ENCODE data around the gene CASQ2. TPM values are rescaled to one million over a fixed set of nuclear protein-coding genes. Genes with fewer than 3 reads are reported as not detected.

The CASQ2 gene
- total and polyA plus RNA-seq, 9 of the 15 experiments (the other 6 are each of a cell fraction or from before 2014, with no cell fraction given), result not detected

- no peak for TF ChIP-seq KDM5B (IDR thresholded peaks at IDR 0.05; ENCODE audit: insufficient replicate concordance, low read depth, low read length)
- no peak for TF ChIP-seq FOXJ3 (CRISPR knock-in tag; IDR thresholded peaks at IDR 0.05)
These were observed 117.1 kb downstream of the CASQ2 start (continued) for GRCh38 chr1:115651391-115651790.

- H3K4me3 ChIP-seq, result no peak overlapping the region
- POLR2A ChIA-PET, result interaction anchor here (1.1 kb wide), 1 partner anchor 8 kb away, joined by 4 read pairs; no protein-coding TSS in a partner anchor
- no peaks in the 10 kb centered on the region for H3K9me3 ChIP-seq (replicated peaks; ENCODE audit: control insufficient read depth, insufficient read depth, low read depth, low read length)
- no peaks in the 10 kb centered on the region; the same call in 1 of the 2 replicates for H4K20me1 ChIP-seq (replicated peaks; ENCODE audit: control insufficient read depth, insufficient read depth, low read length)
- in situ Hi-C loops (cut with MboI) (no loop called here), intact Hi-C loops (cut with micrococcal nuclease) (no loop called here)
- H3K27ac ChIP-seq (ENCODE audit: extremely low read depth, low read depth, low read length), result peak overlapping the region; percentile 80
- H3K4me1 ChIP-seq (replicated peaks in 1 of 2; ENCODE audit: control insufficient read depth in 2 of 2, insufficient read depth in 2 of 2, low read length in 2 of 2), result peaks cover 44 to 79% of the 10 kb centered on the region in 2 experiments
- H3K9me1 ChIP-seq (ENCODE audit: control insufficient read depth, insufficient read depth, low read length), result peaks cover 3% of the 10 kb centered on the region
- CTCF ChIA-PET (ENCODE audit: low intra/inter-chr PET ratio), result interaction anchor here (0.6 kb wide), 1 partner anchor 876 kb away, joined by 3 read pairs; no protein-coding TSS in a partner anchor
- H3K9ac ChIP-seq (ENCODE audit: insufficient read depth in 1 of 2, low read depth in 2 of 2, low read length in 2 of 2), result peak overlapping the region; percentile 44 to 84; a peak in 3 of 4 replicates
- peaks cover 44% of the 10 kb centered on the region for H3K36me3 ChIP-seq (ENCODE audit: control insufficient read depth, insufficient read depth, low read length)
- ATAC-seq, result peak; percentile 18
- H2AFZ ChIP-seq (ENCODE audit: low read depth, low read length), result peak overlapping the region; percentile 25
- BruUV-seq (replicated peaks), result no TSS peak
- FAIRE-seq, result no peak
- H3K27me3 ChIP-seq (ENCODE audit: control insufficient read depth in 2 of 2, insufficient read depth in 2 of 2, low read length in 2 of 2), result no peaks in the 10 kb centered on the region
- peak; percentile 32 to 70 (median 42) for DNase-seq (ENCODE audit: extremely low read depth in 1 of 4, low spot score in 3 of 4)
- H3K79me2 ChIP-seq (ENCODE audit: control insufficient read depth, insufficient read depth, low read length), result peaks cover 86% of the 10 kb centered on the region
- peak overlapping the region; percentile 82 for H3K4me2 ChIP-seq (ENCODE audit: insufficient read depth, low read length)
- WGBS (ENCODE audit: insufficient coverage, low coverage, missing lambda C conversion rate), result 0% methylated on average over 3 of the region's 3 CpGs
- peak; percentile 18 for TF ChIP-seq TBP (optimal IDR thresholded peaks at IDR 0.05; ENCODE audit: low read depth, low read length)
- no peak for TF ChIP-seq BCL6 (CRISPR knock-in tag; IDR thresholded peaks at IDR 0.05)
- TF ChIP-seq DMBX1 (CRISPR knock-in tag; IDR thresholded peaks at IDR 0.05; ENCODE audit: borderline replicate concordance), result no peak
- TF ChIP-seq MEIS2 (IDR thresholded peaks at IDR 0.05; ENCODE audit: partially characterized antibody), result peak; percentile 83
- TF ChIP-seq CBFA2T3 (IDR thresholded peaks at IDR 0.05), result 0 out of 2 replicates have a peak, but pooled peaks have one; percentile 8
- TF ChIP-seq, protein P1, sequence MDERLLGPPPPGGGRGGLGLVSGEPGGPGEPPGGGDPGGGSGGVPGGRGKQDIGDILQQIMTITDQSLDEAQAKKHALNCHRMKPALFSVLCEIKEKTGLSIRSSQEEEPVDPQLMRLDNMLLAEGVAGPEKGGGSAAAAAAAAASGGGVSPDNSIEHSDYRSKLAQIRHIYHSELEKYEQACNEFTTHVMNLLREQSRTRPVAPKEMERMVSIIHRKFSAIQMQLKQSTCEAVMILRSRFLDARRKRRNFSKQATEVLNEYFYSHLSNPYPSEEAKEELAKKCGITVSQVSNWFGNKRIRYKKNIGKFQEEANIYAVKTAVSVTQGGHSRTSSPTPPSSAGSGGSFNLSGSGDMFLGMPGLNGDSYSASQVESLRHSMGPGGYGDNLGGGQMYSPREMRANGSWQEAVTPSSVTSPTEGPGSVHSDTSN (CRISPR knock-in tag; IDR thresholded peaks at IDR 0.05; ENCODE audit: low read depth), result no peak
- TF ChIP-seq, protein P1 (tag; conservative IDR thresholded peaks at IDR 0.05; ENCODE audit: low read depth), result peak; percentile 56
- TF ChIP-seq ARID3A (IDR thresholded peaks at IDR 0.05; ENCODE audit: borderline replicate concordance, low read depth, low read length), result no peak
- TF ChIP-seq, protein P2, sequence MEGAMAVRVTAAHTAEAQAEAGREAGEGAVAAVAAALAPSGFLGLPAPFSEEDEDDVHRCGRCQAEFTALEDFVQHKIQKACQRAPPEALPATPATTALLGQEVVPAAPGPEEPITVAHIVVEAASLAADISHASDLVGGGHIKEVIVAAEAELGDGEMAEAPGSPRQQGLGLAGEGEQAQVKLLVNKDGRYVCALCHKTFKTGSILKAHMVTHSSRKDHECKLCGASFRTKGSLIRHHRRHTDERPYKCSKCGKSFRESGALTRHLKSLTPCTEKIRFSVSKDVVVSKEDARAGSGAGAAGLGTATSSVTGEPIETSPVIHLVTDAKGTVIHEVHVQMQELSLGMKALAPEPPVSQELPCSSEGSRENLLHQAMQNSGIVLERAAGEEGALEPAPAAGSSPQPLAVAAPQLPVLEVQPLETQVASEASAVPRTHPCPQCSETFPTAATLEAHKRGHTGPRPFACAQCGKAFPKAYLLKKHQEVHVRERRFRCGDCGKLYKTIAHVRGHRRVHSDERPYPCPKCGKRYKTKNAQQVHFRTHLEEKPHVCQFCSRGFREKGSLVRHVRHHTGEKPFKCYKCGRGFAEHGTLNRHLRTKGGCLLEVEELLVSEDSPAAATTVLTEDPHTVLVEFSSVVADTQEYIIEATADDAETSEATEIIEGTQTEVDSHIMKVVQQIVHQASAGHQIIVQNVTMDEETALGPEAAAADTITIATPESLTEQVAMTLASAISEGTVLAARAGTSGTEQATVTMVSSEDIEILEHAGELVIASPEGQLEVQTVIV (CRISPR knock-in tag; IDR thresholded peaks at IDR 0.05; ENCODE audit: borderline replicate concordance), result no peak
- TF ChIP-seq RAD51 (IDR thresholded peaks at IDR 0.05; ENCODE audit: borderline replicate concordance, low read depth), result no peak
- no peak for TF ChIP-seq POU5F1 (IDR thresholded peaks at IDR 0.05; ENCODE audit: borderline replicate concordance, low read depth, low read length, partially characterized antibody)
- peak; percentile 40; the same call in 1 of the 2 replicates for TF ChIP-seq ARID1B (IDR thresholded peaks at IDR 0.05)
These were observed 117.6 kb downstream of the CASQ2 start for GRCh38 chr1:115650961-115651360.

Measured in K562 (cell line).